ENCODE results near the gene IDS. TPM values are rescaled to one million over a fixed set of nuclear protein-coding genes. Genes with fewer than 3 reads are reported as not detected.

The IDS gene
- total RNA-seq, 1 donor from 2014 or later: 54.0 TPM

DNA sequence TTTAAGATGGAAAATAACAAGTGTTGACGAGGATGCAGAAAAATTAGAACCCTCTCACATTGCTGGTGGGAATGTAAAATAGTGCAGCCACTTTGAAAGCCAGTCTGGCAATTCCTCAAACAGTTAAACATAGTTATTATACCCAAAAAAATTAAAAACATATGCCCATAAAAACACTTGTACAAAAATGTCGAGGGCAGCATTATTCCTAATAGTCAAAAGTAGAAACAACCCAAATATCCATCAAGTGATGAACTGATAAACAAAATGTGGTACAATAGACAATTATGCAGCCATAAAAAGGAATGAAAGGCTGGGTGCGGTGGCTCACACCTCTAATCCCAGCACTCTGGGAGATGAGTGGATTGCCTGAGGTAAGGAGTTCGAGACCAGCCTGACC is 6.3 kb downstream of the IDS start:
- TF ChIP-seq, protein P1, sequence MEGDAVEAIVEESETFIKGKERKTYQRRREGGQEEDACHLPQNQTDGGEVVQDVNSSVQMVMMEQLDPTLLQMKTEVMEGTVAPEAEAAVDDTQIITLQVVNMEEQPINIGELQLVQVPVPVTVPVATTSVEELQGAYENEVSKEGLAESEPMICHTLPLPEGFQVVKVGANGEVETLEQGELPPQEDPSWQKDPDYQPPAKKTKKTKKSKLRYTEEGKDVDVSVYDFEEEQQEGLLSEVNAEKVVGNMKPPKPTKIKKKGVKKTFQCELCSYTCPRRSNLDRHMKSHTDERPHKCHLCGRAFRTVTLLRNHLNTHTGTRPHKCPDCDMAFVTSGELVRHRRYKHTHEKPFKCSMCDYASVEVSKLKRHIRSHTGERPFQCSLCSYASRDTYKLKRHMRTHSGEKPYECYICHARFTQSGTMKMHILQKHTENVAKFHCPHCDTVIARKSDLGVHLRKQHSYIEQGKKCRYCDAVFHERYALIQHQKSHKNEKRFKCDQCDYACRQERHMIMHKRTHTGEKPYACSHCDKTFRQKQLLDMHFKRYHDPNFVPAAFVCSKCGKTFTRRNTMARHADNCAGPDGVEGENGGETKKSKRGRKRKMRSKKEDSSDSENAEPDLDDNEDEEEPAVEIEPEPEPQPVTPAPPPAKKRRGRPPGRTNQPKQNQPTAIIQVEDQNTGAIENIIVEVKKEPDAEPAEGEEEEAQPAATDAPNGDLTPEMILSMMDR (conservative IDR thresholded peaks at IDR 0.05; ENCODE audit: low read depth, low read length): no peak
- no peak for DNase-seq (ENCODE audit: low read depth)
- no peak overlapping the region for H3K4me3 ChIP-seq (ENCODE audit: low read depth, low read length)

DNA sequence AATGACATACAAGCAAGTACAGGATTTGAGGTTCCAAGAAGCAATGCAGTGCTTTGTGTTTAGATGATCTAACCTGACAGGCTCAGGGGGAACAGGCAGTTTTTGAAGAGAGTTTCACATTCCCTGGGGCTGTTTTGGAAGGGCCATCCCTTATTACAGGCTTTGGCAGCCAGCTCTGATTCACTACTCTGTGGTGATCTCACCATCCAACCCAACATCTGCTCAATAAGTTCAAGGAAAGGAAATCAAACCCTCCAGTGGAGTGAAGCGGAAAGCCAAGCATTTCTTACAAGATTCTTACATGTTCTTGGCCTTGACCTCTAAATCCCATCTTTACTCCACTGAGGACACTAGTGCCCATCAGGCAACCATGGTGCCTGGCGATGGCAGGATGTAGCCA is 7.5 kb downstream of the IDS start:
- H3K4me3 ChIP-seq (ENCODE audit: low read depth, low read length): no peak overlapping the region
- TF ChIP-seq, protein P1 (conservative IDR thresholded peaks at IDR 0.05; ENCODE audit: low read depth, low read length): no peak
- no peak for DNase-seq (ENCODE audit: low read depth)

DNA sequence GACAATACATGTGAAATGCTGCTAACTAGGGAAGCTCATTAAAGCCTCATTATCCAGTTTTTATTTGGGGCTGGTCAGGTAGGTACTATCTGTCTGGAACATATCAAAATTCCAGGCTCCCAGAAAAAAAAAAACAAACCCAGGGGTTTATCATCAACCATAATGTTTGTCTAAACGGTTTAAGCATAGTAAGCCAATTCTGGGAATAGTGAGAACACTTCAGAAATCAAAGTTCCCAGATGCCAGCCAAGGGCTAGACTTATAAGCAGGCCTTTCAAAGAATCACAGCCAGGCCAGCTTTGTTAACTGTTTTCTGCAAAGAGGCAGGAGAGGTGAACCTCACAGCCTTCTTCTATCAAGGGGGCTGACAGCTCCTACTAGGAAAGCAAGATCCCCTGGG is 8.1 kb downstream of the IDS start:
- H3K4me3 ChIP-seq (ENCODE audit: low read depth, low read length): no peak overlapping the region
- DNase-seq (ENCODE audit: low read depth): no peak
- TF ChIP-seq, protein P1 (conservative IDR thresholded peaks at IDR 0.05; ENCODE audit: low read depth, low read length): no peak

DNA sequence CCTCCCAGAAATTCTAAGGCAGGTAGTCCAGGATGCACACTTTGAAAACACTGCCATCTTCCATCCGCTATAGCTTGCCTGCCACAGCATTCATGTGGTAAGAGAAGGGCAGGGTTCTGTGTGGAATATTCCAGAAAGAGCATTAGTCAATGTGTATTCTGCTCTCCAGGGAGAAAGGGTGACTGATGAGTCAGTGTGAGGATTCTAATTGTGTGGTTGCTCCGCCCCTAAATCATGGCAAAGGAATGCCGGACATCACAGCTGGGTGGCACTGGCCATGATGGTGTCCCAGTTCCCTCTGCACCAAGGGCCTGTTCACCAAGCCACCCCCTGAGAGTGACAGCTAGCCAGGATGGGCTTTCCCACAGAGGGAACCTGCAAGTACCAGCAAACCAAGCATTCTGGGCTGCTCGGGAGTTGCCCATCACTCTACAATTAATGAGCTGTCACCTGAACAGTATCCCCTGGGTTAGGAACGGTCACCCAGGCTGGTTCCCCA is 9.5 kb downstream of the IDS start:
- no peak overlapping the region for H3K4me3 ChIP-seq (ENCODE audit: low read depth, low read length)
- peak; percentile 63 for DNase-seq (ENCODE audit: low read depth)
- TF ChIP-seq, protein P1 (conservative IDR thresholded peaks at IDR 0.05; ENCODE audit: low read depth, low read length): no peak

DNA sequence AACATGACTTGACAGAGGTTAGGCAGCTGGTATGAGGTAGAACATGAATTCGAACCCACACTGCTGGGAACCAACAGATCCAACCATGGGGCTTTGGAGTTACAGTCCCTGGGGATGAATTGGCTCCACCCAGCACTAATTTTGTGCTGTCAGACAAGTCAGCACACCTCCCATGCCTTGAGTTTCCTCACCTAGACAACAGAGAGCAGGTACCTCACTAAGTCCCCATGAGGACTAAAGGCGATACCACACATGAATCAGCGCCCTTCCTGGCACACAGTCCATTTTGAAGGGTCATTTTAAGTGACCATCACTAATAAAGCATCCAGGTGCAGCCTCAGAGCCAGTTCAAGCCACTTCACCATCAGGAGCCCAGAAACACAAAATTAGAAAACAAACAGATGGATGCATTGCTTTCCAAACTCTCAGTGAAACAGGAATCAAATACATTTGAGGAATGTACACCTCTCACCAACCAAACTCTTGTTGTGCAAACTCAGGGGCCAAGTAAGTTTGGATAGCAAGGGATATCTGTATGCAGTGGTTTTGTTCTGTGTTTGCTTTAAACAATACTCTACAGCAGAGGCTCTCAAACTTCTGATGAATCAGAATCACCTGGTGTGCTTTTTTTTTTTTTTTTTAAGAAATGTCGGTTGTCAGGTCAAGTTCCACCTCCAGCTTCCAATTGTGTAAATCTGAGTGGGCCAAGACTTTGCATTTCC is 10.1 kb downstream of the IDS start:
- no peak overlapping the region for H3K4me3 ChIP-seq (ENCODE audit: low read depth, low read length)
- TF ChIP-seq, protein P1 (conservative IDR thresholded peaks at IDR 0.05; ENCODE audit: low read depth, low read length): no peak
- no peak for DNase-seq (ENCODE audit: low read depth)

DNA sequence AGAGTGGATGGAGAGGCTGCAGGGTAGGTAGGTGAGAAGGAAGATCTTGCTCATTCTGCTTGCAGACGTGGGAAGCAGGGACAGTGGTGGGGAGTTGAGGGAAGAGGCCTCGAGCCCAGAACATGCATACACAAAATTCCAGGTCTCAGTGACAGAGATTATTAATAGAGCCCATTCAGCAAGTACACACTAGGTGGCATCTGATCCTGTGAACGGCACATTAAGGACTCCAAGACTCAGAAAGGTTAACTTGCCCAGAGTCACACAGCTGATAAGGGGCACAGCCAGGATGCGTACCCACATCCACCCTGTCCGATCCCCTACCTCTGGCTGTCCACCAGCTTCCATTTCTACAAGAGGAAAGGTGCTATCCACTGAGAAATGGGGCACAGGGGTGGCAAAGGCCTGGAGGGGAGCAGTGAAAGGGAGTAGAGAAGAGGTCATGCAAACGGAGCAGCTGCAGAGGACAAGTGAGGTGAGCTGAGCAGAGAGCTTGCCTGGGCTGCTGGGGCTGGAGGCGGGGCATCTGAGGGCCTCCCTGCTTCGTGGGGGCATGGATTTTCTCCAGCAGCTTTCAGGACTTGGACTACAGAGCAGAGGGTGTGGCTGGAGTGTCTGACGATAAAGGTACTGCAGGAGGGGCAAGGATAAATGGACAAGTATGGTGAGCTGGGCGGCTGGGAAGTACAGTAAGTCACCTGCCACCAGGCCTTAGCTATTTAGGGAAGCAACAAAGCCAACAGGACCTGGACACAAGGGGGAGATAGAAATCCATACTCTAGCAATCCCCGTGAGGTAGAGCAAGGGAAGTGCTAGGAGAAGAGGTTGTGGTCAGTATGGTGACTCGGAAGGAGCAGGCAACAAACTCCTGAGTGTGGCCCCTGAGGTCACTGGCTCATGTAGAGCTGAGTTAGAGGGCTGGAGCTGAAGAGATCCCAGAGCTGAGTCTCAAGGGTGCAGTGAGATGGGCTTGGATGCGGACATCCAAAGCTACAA is 11.2 kb downstream of the IDS start:
- H3K4me3 ChIP-seq (ENCODE audit: low read depth, low read length): no peak overlapping the region
- DNase-seq (ENCODE audit: low read depth): no peak
- TF ChIP-seq, protein P1 (conservative IDR thresholded peaks at IDR 0.05; ENCODE audit: low read depth, low read length): peak; percentile 12
